ENCODE measurements around the gene RTF1. TPM values are rescaled to one million over a fixed set of nuclear protein-coding genes. Genes with fewer than 3 reads are reported as not detected.

RTF1 gene
- polyA plus RNA-seq, 1 of the 3 experiments (the other 2 are of a cell fraction): 27.8 TPM

DNA sequence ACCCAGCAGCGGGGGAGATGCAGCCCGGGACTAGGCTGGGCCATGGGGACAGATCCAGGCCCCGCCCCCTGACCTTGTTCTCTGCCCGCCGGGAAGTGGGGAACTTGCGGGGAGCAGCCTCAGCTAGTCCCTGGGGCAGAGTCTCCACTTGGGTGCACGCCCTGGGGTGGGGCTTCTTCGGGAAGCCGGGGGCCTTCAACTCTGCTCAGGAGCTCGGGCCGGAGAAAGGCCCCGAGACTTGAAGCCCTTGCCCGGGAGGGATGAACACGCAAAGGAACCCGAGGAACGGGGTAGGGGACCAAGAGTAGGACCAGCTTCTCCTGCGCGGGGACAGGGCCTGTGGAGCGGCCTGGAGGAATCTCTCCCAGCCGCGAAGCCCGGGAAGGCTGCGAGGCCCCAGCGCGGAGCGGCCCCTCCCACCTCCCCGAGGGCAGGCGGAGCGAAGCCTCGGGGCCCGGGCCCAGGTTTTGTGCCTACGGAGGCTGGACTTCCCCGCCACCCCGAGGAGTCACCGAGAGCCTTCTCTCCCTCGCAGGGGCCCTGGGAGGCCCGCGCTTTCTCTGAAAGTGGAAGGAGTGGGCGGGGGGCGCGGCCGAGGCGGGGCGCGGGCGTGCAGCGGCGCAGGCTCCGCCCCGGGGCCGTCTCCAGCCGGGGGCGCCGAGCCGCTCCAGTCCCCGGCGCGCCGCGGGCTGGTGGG lies 76.5 kb downstream of the RTF1 start, which contains the start of gene ITPKA:
ITPKA (plus strand) TSS at position 670 of the 697 bp plus-strand sequence. CDS start 54 bp downstream, outside the sequence.
- Histone ChIP-seq H3K27me3 (ENCODE audit: insufficient read depth) (no peaks in the 10 kb centered on the region), H3K79me2 (ENCODE audit: insufficient read depth) (no peaks in the 10 kb centered on the region), H3K36me3 (replicated peaks in 1 of 2; ENCODE audit: control insufficient read depth in 1 of 2, insufficient read depth in 2 of 2, low read length in 1 of 2) (no peaks in the 10 kb centered on the region), H3K27ac (ENCODE audit: low read depth in 2 of 2, low read length in 1 of 2) (peak within 1 kb of the TSS; percentile 26 to 67), H3K9me2 (no peaks in the 10 kb centered on the region), H3K9me3 (no peaks in the 10 kb centered on the region), H2AFZ (ENCODE audit: low read depth) (peak within 1 kb of the TSS; percentile 89), H3F3A (replicated peaks; ENCODE audit: insufficient read depth) (peaks cover 4% of the 10 kb centered on the region), H4K20me1 (ENCODE audit: insufficient read depth) (no peaks in the 10 kb centered on the region), H3K4me1 (ENCODE audit: control insufficient read depth in 1 of 2, insufficient read depth in 2 of 2, low read depth in 1 of 2, low read length in 1 of 2) (peaks cover 6% of the 10 kb centered on the region in 2 experiments; a peak in 3 of 4 replicates), H3K4me2 (peak within 1 kb of the TSS; percentile 90), H3K9ac (peak within 1 kb of the TSS; percentile 75), H3K4me3 (ENCODE audit: low read depth in 2 of 2, low read length in 1 of 2) (peak within 1 kb of the TSS; percentile 56 to 74)
- no CpG with 5 or more reads among the region's 60 CpGs for WGBS (ENCODE audit: low lambda C conversion rate)
- TF ChIP-seq, protein P1, sequence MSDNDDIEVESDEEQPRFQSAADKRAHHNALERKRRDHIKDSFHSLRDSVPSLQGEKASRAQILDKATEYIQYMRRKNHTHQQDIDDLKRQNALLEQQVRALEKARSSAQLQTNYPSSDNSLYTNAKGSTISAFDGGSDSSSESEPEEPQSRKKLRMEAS (IDR thresholded peaks at IDR 0.05; ENCODE audit: low read depth): peak; percentile 39; the same call in 1 of the 2 replicates
- TF ChIP-seq GABPA (IDR thresholded peaks at IDR 0.05; ENCODE audit: low read depth) (no peak), TEAD4 (IDR thresholded peaks at IDR 0.05; ENCODE audit: borderline replicate concordance, insufficient read depth) (no peak), SMC3 (IDR thresholded peaks at IDR 0.05; ENCODE audit: low read depth, low read length) (no peak), NRF1 (IDR thresholded peaks at IDR 0.05; ENCODE audit: low read depth, low read length) (peak; percentile 42; the same call in 1 of the 2 replicates), MXI1 (IDR thresholded peaks at IDR 0.05; ENCODE audit: low read depth, low read length) (0 out of 2 replicates have a peak, but pooled peaks have one; percentile 31), TAF1 (IDR thresholded peaks at IDR 0.05; ENCODE audit: borderline replicate concordance, low read depth, low read length) (peak; percentile 41; the same call in 1 of the 2 replicates)
- ChIA-PET POLR2A (interaction anchor here (0.7 to 2.2 kb wide), 3 partner anchors 11 to 167 kb away, joined by 3 to 9 read pairs (median 8); partner anchors contain the start of genes MGA and RPAP1), CTCF (interaction anchor here (0.6 to 1.8 kb wide), 6 partner anchors 11 to 411 kb away, joined by 3 to 10 read pairs (median 4); no protein-coding TSS in a partner anchor)
- peak; percentile 93 for DNase-seq

DNA sequence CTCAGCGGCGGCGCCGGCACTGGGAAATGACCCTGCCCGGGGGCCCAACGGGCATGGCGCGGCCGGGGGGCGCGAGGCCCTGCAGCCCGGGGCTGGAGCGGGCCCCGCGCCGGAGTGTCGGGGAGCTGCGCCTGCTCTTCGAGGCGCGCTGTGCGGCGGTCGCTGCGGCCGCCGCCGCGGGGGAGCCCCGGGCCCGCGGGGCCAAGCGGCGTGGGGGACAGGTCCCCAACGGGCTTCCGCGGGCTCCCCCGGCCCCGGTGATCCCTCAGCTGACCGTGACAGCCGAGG lies 77.0 kb downstream of the RTF1 start:
- WGBS (ENCODE audit: low lambda C conversion rate): no CpG with 5 or more reads among the region's 41 CpGs
- H3F3A ChIP-seq (replicated peaks; ENCODE audit: insufficient read depth): peaks cover 4% of the 10 kb centered on the region
- no peaks in the 10 kb centered on the region for H4K20me1 ChIP-seq (ENCODE audit: insufficient read depth)
- H3K27ac ChIP-seq (ENCODE audit: low read depth in 2 of 2, low read length in 1 of 2): no peak overlapping the region
- peaks cover 6% of the 10 kb centered on the region in 2 experiments; a peak in 3 of 4 replicates for H3K4me1 ChIP-seq (ENCODE audit: control insufficient read depth in 1 of 2, insufficient read depth in 2 of 2, low read depth in 1 of 2, low read length in 1 of 2)
- H3K36me3 ChIP-seq (replicated peaks in 1 of 2; ENCODE audit: control insufficient read depth in 1 of 2, insufficient read depth in 2 of 2, low read length in 1 of 2): no peaks in the 10 kb centered on the region
- 0 out of 2 replicates have a peak, but pooled peaks have one; percentile 7 for TF ChIP-seq MXI1 (IDR thresholded peaks at IDR 0.05; ENCODE audit: low read depth, low read length)
- TF ChIP-seq, protein P1 (IDR thresholded peaks at IDR 0.05; ENCODE audit: low read depth): no peak
- ChIA-PET CTCF (interaction anchor here (1.1 to 1.7 kb wide), 4 partner anchors 12 to 411 kb away, joined by 3 to 10 read pairs (median 4); no protein-coding TSS in a partner anchor), POLR2A (interaction anchor here (2.2 kb wide), 1 partner anchor 50 kb away, joined by 8 read pairs; the partner anchor contains the start of gene RPAP1)
- H3K9me3 ChIP-seq: no peaks in the 10 kb centered on the region
- no peak overlapping the region for H3K9ac ChIP-seq
- peak overlapping the region; percentile 56 to 74 for H3K4me3 ChIP-seq (ENCODE audit: low read depth in 2 of 2, low read length in 1 of 2)
- DNase-seq: no peak
- H3K9me2 ChIP-seq: no peaks in the 10 kb centered on the region
- H3K4me2 ChIP-seq: peak overlapping the region; percentile 83
- H3K27me3 ChIP-seq (ENCODE audit: insufficient read depth): no peaks in the 10 kb centered on the region
- peak overlapping the region; percentile 41; the same call in 1 of the 2 replicates for H2AFZ ChIP-seq (ENCODE audit: low read depth)
- no peaks in the 10 kb centered on the region for H3K79me2 ChIP-seq (ENCODE audit: insufficient read depth)
